DLD1 (cell line): ENCODE measurements around the gene LST1.

Experiments used
- in situ Hi-C: cut with HindIII; loops from 2 replicates; pipeline ENCODE4 v1.10.0; 2017; ENCODE audit warnings: low sequenced_read_pairs

LST1 gene

GRCh38 chr6:31559958-31560696 lies 25.9 kb upstream of the LST1 start:
- in situ Hi-C loops, result no loop called here

- in situ Hi-C loops, result no loop called here
These were observed 25.4 kb upstream of the LST1 start for GRCh38 chr6:31560697-31561058.

GRCh38 chr6:31567531-31568370 lies 18.3 kb upstream of the LST1 start:
- in situ Hi-C loops, result no loop called here

- in situ Hi-C loops, result no loop called here
These were observed 17.5 kb upstream of the LST1 start for GRCh38 chr6:31568537-31568961.

- in situ Hi-C loops, result no loop called here
These were observed 16.1 kb upstream of the LST1 start for GRCh38 chr6:31569861-31570536.

GRCh38 chr6:31572041-31572911 lies 13.8 kb upstream of the LST1 start, which contains the start of gene LTA:
Gene LTA, plus strand, starts transcription at chr6:31572289. Its CDS starts 454 bp downstream, at chr6:31572743.
- in situ Hi-C loops, result no loop called here

- in situ Hi-C loops, result no loop called here
These were observed 12.6 kb upstream of the LST1 start for GRCh38 chr6:31573239-31574105.

- in situ Hi-C loops, result no loop called here
These were observed 11.7 kb upstream of the LST1 start for GRCh38 chr6:31574106-31575061.

GRCh38 chr6:31575335-31575901 lies 10.7 kb upstream of the LST1 start, which contains the start of gene TNF:
Gene TNF, plus strand, starts transcription at chr6:31575565. Its CDS starts 177 bp downstream, at chr6:31575742.
- in situ Hi-C loops, result no loop called here

GRCh38 chr6:31575952-31576685 lies 10.0 kb upstream of the LST1 start:
- in situ Hi-C loops, result no loop called here

GRCh38 chr6:31576897-31577578 lies 9.0 kb upstream of the LST1 start:
- in situ Hi-C loops, result no loop called here

- in situ Hi-C loops, result no loop called here
These were observed 8.5 kb upstream of the LST1 start for GRCh38 chr6:31577579-31577966.

- in situ Hi-C loops, result no loop called here
These were observed 7.6 kb upstream of the LST1 start for GRCh38 chr6:31578184-31579118.

- in situ Hi-C loops, result no loop called here
These were observed 7.0 kb upstream of the LST1 start for GRCh38 chr6:31579119-31579505.

- in situ Hi-C loops, result no loop called here
These were observed 6.3 kb upstream of the LST1 start for GRCh38 chr6:31579546-31580437.
